Lung microvascular endothelial cell (primary cell): ENCODE results near the gene DAZAP1. TPM values are rescaled to one million over a fixed set of nuclear protein-coding genes. Genes with fewer than 3 reads are reported as not detected.

Experiments used
- DNase-seq, 2 donors: peaks; one replicate each; pipeline versions ENCODE4 v3.0.0 to v3.0.0-alpha.2; 2010; ENCODE audit warnings: low read depth in 2 of 2
- total RNA-seq: library from RNA; depleted of rRNA; stranded (reverse); fragments of >200 nt; gene quantifications from 2 replicates; pipeline ENCODE4 v1.2.1, GENCODE V29; 2014

Gene DAZAP1
- 46.4 and 48.4 TPM in 2 replicates for total RNA-seq

DNA sequence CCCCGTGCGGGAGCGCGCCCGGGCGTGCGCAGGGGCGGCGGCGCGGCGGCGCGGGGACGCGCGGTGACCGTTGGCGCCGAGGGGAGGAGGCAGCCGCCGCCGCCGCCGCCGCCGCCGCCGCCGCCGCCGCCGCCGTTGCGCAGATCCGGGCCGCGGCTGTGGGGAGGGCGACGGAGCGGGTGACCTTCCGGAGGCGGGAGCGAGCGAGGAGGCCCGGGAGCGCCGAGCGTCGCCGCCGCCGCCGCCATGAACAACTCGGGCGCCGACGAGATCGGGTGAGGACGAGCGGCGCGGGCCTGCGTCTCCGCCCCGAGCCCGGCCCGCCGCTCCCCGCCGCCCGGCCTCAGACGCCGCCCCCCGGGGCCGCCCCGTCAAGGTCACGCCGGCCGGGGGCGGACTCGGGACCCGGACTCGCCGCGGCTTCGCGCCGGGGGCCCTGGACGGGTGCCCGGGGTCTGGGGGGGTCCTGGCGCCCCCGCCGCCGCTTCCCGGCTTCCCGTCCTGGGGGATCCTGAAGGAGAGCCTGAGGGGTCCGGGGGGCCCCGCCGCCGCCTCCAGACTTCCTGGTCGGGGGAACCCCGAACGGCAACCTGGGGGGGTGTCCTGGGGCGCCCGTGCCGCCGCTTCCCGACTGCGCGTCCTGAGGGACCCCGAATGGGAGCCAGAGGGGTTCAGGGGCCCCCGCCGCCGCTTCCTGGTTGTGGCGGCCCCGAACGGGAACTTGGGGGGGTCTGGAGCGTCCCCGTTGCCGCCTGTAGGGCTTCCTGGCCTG, at the start of gene DAZAP1:
Gene DAZAP1, plus strand, starts transcription at position 59 of the 772 bp plus-strand sequence. Its CDS starts 188 bp downstream, at position 247.
- no peak for DNase-seq

DNA sequence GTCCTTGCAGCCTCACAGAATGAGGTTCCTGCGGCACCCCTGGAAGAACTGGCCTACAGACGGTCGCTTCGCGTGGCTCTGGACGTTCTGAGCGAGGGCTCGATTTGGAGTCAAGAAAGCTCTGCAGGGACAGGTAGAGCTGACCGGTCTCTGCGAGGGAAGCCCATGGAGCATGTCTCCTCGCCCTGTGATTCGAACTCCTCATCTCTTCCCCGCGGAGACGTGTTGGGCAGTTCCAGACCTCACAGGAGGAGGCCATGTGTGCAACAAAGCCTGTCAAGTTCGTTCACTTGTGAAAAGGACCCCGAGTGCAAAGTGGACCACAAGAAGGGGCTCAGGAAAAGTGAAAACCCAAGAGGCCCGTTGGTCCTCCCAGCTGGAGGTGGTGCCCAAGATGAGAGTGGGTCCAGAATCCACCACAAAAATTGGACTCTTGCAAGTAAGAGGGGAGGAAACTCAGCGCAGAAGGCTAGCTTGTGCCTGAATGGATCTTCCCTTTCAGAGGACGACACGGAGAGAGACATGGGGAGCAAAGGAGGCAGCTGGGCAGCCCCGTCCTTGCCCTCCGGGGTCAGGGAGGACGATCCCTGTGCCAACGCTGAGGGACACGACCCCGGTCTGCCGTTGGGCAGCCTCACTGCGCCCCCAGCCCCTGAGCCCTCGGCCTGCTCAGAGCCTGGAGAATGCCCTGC, 47.1 kb upstream of the DAZAP1 start:
- DNase-seq = no peak

DNA sequence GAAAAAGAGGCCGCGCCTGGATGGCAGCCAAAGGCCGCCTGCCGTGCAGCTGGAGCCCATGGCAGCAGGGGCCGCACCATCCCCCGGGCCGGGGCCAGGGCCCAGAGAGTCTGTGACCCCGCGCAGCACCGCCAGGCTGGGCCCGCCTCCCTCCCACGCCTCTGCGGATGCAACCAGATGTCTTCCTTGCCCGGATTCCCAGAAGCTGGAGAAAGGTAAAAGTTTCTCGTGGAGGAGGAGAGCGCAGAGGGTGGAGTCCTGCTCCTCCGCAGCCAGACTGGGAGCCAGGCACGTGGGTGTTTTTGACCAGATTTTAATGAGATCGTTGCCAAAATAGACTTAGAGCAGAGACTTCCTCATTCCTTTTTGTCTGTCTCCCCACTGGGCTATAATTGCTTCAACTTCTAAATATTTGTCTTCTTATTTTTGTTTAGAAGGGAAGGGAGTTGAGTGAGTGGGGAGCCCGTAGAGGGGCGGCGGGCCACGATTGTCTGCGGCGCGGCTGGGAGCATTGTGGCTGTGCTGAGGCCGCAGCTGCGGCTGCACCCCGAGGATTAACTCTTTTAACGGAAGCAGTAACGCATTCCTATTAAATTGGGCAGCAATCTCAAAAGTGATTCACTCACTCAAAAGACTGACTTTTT, 46.4 kb upstream of the DAZAP1 start:
- DNase-seq = peak; percentile 52 to 61

DNA sequence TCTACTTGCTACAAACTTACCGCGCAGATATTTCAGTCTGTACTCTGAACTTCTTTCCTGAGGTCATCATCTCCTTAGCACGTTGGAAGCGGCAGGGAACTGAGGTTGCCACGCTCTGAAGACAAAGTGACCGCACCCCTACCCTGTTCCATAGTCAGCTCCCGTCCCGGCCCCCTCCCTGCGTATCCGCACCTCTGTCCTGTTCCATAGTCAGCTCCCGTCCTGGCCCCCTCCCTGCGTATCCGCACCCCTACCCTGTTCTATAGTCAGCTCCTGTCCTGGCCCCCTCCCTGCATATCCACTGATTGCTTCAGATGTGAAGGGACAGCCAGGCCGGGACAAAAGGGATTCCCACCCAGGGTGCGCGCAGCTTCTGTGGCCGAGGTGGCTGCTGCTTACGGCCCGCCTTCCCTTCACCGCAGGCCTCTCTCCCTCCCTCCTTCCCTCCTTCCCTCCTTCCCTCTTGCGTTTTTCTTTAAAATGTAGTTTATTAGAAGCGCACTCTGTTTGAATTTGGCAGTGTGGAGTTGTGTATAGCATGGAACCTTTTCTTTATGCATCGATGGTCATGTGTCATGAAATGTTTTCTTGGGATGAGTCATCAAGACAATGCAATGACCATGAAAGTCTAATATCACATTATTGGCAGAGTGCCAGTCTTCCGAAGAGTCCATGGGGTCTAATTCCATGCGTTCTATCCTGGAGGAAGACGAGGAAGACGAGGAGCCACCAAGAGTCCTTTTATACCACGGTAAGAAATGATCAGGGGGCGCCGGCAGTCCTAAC, 45.6 kb upstream of the DAZAP1 start:
- peak in 1 of 2 donors; percentile 70 for DNase-seq

DNA sequence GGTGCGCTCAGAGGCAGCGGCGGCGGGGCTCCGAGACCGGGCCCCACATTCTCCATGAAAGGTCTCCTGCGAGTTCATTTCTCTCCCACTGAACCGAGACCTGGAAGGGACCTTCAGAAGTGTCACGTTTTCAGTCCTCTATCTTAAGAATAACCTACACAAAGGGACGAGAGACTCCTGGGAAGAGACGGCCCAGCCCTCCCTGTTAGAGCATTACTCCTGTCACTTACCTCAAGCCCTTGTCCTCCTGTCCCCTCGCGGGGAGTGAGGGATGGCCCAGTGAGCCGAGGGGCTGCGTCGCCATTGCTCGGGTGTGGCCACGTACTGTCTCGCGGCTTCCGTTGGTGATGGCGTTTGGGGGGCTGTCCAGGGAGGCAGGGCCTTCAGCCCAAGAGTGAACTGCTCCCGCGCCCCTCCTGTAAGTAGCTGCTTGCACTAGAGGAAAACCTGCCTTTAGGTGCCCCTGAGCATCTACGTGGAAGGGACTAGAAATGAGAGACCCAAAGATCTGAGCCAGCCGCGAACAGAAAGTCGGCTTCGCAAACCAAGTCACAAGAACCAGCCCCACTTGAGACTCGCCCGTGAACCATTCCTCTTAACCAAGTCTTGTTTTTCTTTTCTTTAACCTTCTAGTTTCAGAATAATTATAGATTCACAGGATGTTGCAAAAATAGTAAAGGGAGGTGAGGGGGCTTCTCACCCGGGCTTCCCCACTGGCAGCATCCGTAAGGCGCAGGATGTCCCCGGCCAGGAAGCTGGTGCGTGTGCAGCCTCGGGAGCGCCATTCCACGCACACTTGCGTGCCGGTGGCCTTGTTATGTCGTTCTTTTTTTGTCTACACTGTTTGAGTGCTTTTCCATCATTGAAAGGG, 44.8 kb upstream of the DAZAP1 start:
- DNase-seq = no peak

DNA sequence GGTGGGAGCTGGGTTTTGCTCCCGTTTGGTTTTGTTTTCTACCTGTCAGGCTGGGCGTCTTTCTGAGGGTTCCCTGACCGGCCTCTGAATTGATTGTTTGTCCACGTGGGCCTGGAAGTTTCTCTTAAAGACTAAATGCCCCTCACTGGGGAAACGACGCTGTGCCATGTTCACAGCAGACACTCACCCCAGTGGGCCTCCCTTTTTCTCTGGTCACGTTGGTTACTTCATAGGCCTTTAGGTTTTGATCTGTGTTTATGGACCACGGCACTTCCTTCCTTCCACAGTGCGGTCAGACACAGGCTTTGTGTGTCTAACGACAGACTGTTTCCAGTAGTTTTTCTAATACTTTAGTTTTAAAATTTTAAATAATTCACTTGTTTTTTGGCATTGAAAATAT, 43.8 kb upstream of the DAZAP1 start:
- peak in 1 of 2 donors; percentile 75 for DNase-seq

DNA sequence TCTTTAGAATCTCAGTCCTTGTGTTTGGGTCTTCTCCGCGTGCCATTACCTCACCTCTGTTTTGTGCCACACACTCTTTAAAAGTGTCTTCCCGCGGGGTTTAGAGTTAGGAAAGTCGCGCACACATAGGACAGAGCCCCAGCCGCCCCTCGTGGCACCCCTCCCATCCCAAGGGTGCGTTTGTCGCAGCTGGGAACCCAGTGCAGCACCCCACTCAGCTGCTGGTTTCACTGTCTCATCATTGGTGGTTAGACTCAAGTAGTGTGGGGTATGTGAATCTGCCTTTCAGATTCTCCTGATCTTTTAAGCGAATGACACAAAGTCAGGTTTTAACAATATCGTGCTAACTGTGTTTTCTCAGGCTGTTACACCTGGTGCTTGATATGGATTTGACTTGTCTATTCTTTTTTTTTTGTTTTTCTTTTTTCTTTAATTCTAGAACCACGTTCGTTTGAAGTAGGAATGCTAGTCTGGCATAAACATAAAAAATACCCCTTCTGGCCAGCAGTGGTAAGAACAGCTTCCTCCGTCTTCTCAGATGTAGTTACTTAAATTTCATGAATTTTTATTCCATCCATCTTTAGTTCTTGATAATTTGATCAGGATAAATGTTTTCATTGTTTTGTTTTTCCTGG, 43.2 kb upstream of the DAZAP1 start:
- no peak for DNase-seq

DNA sequence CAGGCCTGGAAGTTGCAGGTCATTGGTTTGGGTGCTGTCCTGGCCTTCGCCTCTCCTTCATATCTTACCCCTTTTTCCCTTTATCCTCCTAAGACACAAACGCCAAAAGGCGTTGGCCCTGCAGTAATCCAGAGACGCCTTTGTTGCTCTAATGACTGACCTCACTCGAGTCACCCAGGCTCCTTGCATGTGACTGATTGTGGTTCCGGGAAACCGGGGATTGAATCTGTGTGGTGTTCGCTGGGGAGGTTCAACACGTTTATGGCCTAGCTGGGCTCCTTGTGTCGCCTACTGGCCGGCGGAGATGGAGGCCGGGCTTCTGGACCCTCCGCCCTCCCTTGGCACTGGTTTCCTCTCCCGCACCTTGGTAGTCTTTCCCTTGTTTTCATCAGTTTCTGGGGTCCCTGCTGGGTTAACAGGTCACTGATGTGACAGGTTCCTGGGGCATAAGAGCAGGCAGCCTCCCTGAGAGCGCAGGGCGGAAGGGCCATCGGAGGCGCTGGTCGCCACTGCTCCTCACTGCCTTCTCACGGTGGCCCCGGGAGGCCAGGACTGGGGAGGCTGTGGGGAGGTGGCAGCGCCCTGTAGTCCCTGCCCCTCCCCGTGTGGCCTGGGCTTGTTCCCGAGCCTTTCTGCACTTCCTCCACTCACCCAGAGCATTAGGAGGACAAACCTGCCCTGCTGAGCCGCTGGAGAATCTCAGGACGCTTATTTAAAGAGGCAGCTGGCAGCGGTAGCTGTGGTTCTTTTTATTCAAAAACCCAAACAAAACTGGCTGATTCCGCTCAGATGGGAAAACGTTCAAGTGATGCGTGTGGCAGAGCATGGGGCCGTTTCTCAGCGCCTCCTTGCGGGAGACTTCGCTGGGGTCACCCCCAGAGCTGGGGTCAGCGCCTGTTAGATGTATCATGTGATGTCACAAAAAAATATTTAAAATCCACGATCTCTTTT, 41.8 kb upstream of the DAZAP1 start:
- no peak for DNase-seq

DNA sequence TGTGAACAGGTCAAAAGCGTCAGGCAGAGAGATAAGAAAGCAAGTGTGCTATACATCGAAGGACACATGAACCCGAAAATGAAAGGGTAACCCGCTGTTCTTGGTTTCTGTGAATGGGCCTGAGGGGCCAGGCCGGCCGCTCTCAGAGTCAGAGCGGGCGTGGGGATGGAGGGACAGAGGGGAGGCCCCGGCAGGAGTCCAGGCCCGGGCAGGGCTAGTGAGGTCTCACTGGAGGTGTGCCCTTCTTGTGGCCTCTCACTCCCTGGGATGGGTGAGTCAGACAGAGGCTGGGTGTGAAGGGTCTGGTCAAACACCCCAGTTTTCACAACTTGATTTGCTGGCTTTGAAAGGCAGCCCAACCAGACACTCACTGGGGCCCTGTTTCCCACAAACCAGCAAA, 41.1 kb upstream of the DAZAP1 start:
- DNase-seq = no peak

GRCh38 chr19:1366899-1367870, 40.2 kb upstream of the DAZAP1 start:
- no peak for DNase-seq

- DNase-seq = no peak
Measured at GRCh38 chr19:1369214-1369805, 38.1 kb upstream of the DAZAP1 start.

- no peak for DNase-seq
Measured at GRCh38 chr19:1370579-1371361, 36.6 kb upstream of the DAZAP1 start.

GRCh38 chr19:1373042-1373533, 34.3 kb upstream of the DAZAP1 start:
- DNase-seq = no peak

- DNase-seq = peak in 1 of 2 donors; percentile 42
Measured at GRCh38 chr19:1373534-1374249, 33.7 kb upstream of the DAZAP1 start.

GRCh38 chr19:1374250-1374577, 33.2 kb upstream of the DAZAP1 start:
- DNase-seq = no peak

- no peak for DNase-seq
Measured at GRCh38 chr19:1376415-1376805, 31.0 kb upstream of the DAZAP1 start.
